Upper lobe of left lung (tissue), 6 donors: ENCODE results near the gene POLD1. TPM values are rescaled to one million over a fixed set of nuclear protein-coding genes. Genes with fewer than 3 reads are reported as not detected.

Experiments used
- ATAC-seq, 2 donors: fragments of 200-7000 bp; cut with Tn5 transposase; one replicate each; pipeline ENCODE4 v1.9.1; 2022; ENCODE audit warnings: mild to moderate bottlenecking in 2 of 2, moderate library complexity in 2 of 2; ENCODE audit not compliant: low FRiP score in 2 of 2
- DNase-seq, 2 donors: peaks; one replicate each; pipeline ENCODE4 v3.0.0-alpha.2; 2019 to 2020
- H3K27ac ChIP-seq, 4 donors: fragments of 200-600 bp; sonication (generic); one replicate each; pipeline ENCODE4 v1.5.1; 2016 to 2019
- H3K27me3 ChIP-seq, 4 donors: fragments of 200-600 bp; sonication (generic); one replicate each; pipeline ENCODE4 v1.5.1; 2017 to 2019
- H3K36me3 ChIP-seq, 4 donors: fragments of 200-600 bp; sonication (generic); one replicate each; pipeline ENCODE4 v1.5.1; 2016 to 2019
- H3K4me1 ChIP-seq, 4 donors: fragments of 200-600 bp; sonication (generic); one replicate each; pipeline ENCODE4 v1.5.1; 2018 to 2019
- H3K4me3 ChIP-seq, 4 donors: fragments of 200-600 bp; sonication (generic); one replicate each; pipeline ENCODE4 v1.5.1; 2017 to 2019; ENCODE audit warnings: mild to moderate bottlenecking in 2 of 4, moderate library complexity in 1 of 4
- H3K9me3 ChIP-seq, 4 donors: fragments of 200-600 bp; sonication (generic); one replicate each; pipeline ENCODE4 v1.5.1; 2018 to 2019
- EP300 ChIP-seq, 4 donors: sonication (generic); formaldehyde crosslinking; IDR thresholded peaks; one replicate each; pipeline ENCODE4 v1.5.1; 2017; ENCODE audit warnings: antibody characterized with exemption in 4 of 4, control low read depth in 2 of 4
- POLR2A ChIP-seq, 4 donors: fragments of 450-650 bp; IDR thresholded peaks; one replicate each; pipeline ENCODE4 v1.5.1; 2016 to 2017; ENCODE audit warnings: antibody characterized with exemption in 4 of 4, mild to moderate bottlenecking in 2 of 4
- POLR2AphosphoS5 ChIP-seq, 2 donors: sonication (generic); formaldehyde crosslinking; IDR thresholded peaks; one replicate each; pipeline ENCODE4 v1.5.1; 2017; ENCODE audit warnings: antibody characterized with exemption in 2 of 2
- whole genome bisulfite sequencing, 2 donors: methylation state at CpG; one replicate each; pipeline ENCODE4 v1.1.5; 2017 to 2018; 5-methylcytosine and 5-hydroxymethylcytosine counted together
- total RNA-seq, 6 donors: library from RNA; depleted of rRNA in 4 of 6; stranded (reverse); fragments of >200 nt in 4 of 6; gene quantifications; one replicate each; pipeline versions ENCODE4 v1.1.0 to v1.2.1, GENCODE V29; 2016 to 2021
- TF ChIP-seq, protein P1 (sequence below), 6 experiments: fragments of 450-650 bp in 4 of 6; fragments of 200-600 bp in 2 of 6; sonication (generic) in 2 of 6; IDR thresholded peaks; one replicate each; pipeline ENCODE4 v1.5.1; 2016 to 2019; ENCODE audit warnings: antibody characterized with exemption in 6 of 6
- donor health status: DM: no; HTN: no; CAD: no; lungs with moderate emphysema.
- donor health status: DM: no; HTN: yes; CAD: no; lungs with severe emphysema.

POLD1 gene
- total RNA-seq, 6 donors from 2014 or later, result 20.5 to 66.0 (median 44.0) TPM

- Histone ChIP-seq H3K9me3 (no peaks in the 10 kb centered on the region), H3K36me3 (no peaks in the 10 kb centered on the region), H3K4me3 (peak overlapping the region; percentile 48 to 79 (median 66)), H3K27ac (peak overlapping the region; percentile 78 to 90 (median 85)), H3K4me1 (peaks cover 9 to 32% (median 24%) of the 10 kb centered on the region in 4 donors), H3K27me3 (peaks cover 0 to 4% (median 0%) of the 10 kb centered on the region in 4 donors)
- 0 to 1% methylated on average over 32 to 43 of the region's 54 CpGs for WGBS, 2 donors
- DNase-seq, result peak; percentile 83 to 95
- peak; percentile 90 to 95 for ATAC-seq
- peak in 1 of 4 donors; percentile 21 for TF ChIP-seq EP300 (IDR thresholded peaks at IDR 0.05)
- TF ChIP-seq POLR2AphosphoS5 (IDR thresholded peaks at IDR 0.05), result peak; percentile 44 to 62
- TF ChIP-seq, protein P1, sequence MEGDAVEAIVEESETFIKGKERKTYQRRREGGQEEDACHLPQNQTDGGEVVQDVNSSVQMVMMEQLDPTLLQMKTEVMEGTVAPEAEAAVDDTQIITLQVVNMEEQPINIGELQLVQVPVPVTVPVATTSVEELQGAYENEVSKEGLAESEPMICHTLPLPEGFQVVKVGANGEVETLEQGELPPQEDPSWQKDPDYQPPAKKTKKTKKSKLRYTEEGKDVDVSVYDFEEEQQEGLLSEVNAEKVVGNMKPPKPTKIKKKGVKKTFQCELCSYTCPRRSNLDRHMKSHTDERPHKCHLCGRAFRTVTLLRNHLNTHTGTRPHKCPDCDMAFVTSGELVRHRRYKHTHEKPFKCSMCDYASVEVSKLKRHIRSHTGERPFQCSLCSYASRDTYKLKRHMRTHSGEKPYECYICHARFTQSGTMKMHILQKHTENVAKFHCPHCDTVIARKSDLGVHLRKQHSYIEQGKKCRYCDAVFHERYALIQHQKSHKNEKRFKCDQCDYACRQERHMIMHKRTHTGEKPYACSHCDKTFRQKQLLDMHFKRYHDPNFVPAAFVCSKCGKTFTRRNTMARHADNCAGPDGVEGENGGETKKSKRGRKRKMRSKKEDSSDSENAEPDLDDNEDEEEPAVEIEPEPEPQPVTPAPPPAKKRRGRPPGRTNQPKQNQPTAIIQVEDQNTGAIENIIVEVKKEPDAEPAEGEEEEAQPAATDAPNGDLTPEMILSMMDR (IDR thresholded peaks at IDR 0.05), result no peak
- TF ChIP-seq POLR2A (IDR thresholded peaks at IDR 0.05), result peak in 1 of 4 donors; percentile 83
These were observed 47.4 kb downstream of the POLD1 start for GRCh38 chr19:50431343-50432220.

DNA sequence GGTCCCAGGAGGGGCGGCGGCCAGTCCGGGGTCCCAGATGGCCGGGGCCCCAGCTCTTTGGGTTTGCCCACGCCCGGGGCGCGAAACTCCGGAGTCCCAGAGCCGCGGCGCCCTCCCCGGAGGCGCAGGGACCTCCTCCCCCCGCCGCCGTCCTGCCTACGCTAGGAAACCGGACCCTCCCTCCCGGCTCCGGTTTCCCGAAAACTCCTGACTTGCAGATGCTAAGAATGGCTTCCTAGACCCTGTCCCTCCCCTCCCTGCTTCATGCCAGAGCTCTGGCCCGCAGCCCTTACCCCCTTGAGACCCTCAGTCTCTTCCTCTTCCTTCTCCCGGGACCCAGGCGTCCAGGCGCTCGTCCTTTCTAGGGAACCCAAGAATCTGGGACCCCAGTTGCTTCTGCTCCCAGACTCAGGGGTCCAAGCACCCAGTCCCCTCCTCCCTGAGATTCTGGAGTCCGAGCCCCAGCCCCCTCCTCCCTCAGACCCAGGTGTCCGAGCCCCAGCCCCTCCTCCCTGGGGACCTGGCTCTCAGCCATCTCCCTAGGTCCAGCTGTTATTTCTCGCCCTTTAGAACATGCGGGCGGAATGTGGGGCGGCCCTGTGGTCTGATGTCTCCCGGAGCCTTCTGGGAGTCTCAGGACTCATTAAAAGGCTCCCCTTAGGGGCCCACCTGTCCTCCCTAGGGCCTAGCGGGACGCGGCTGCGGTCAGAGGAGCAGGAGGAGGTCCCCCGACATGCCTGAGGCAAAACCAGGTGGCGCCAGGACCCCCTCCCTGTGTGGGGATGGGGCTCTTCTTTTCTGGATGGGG, 48.3 kb downstream of the POLD1 start, which contains the start of gene MYBPC2:
Gene MYBPC2 (plus strand): TSS at position 672 of the 808 bp plus-strand sequence. CDS start 62 bp downstream, at position 734.
- peak within 1 kb of the TSS; percentile 48 to 79 (median 66) for H3K4me3 ChIP-seq
- DNase-seq, result no peak

GRCh38 chr19:50433201-50434180, 49.3 kb downstream of the POLD1 start:
- H3K36me3 ChIP-seq, result no peaks in the 10 kb centered on the region
- DNase-seq (no peak), ATAC-seq (no peak)
- H3K4me3 ChIP-seq, result no peak overlapping the region
- peaks cover 0 to 4% (median 0%) of the 10 kb centered on the region in 4 donors for H3K27me3 ChIP-seq
- no peaks in the 10 kb centered on the region for H3K9me3 ChIP-seq
- no peak overlapping the region for H3K27ac ChIP-seq
- whole genome bisulfite sequencing, 2 donors, result 81 to 84% methylated on average over 14 to 19 of the region's 19 CpGs
- peaks cover 9 to 23% (median 19%) of the 10 kb centered on the region in 4 donors for H3K4me1 ChIP-seq
- TF ChIP-seq POLR2AphosphoS5 (IDR thresholded peaks at IDR 0.05) (no peak), EP300 (IDR thresholded peaks at IDR 0.05) (no peak)

More for the DNA sequence above, 48.3 kb downstream of the POLD1 start, which contains the start of gene MYBPC2:
- WGBS, 2 donors, result 1 to 4% methylated on average over 11 to 40 of the region's 40 CpGs
- Histone ChIP-seq H3K27me3 (peaks cover 0 to 4% (median 0%) of the 10 kb centered on the region in 4 donors), H3K27ac (peak within 1 kb of the TSS; percentile 78 to 90 (median 85)), H3K4me1 (peaks cover 9 to 32% (median 24%) of the 10 kb centered on the region in 4 donors), H3K36me3 (no peaks in the 10 kb centered on the region), H3K9me3 (no peaks in the 10 kb centered on the region)
- peak in 1 of 2 donors; percentile 6 for ATAC-seq
- TF ChIP-seq POLR2AphosphoS5 (IDR thresholded peaks at IDR 0.05) (no peak), POLR2A (IDR thresholded peaks at IDR 0.05) (no peak), EP300 (IDR thresholded peaks at IDR 0.05) (no peak)
- TF ChIP-seq, protein P1 (IDR thresholded peaks at IDR 0.05), result no peak

GRCh38 chr19:50434525-50434924, 50.4 kb downstream of the POLD1 start:
- 59 to 63% methylated on average over 6 to 12 of the region's 12 CpGs for WGBS, 2 donors

More at GRCh38 chr19:50434525-50434924, 50.4 kb downstream of the POLD1 start:
- Histone ChIP-seq H3K4me1 (peaks cover 9 to 20% (median 19%) of the 10 kb centered on the region in 4 donors), H3K27ac (no peak overlapping the region), H3K27me3 (peaks cover 0 to 4% (median 0%) of the 10 kb centered on the region in 4 donors), H3K9me3 (no peaks in the 10 kb centered on the region), H3K36me3 (no peaks in the 10 kb centered on the region), H3K4me3 (no peak overlapping the region)
- TF ChIP-seq, protein P1 (IDR thresholded peaks at IDR 0.05), result no peak
- TF ChIP-seq EP300 (IDR thresholded peaks at IDR 0.05) (no peak), POLR2AphosphoS5 (IDR thresholded peaks at IDR 0.05) (no peak), POLR2A (IDR thresholded peaks at IDR 0.05) (no peak)
- ATAC-seq, result no peak
- no peak for DNase-seq
